B cell (primary cell): Measurements from ENCODE around the gene SPEG. TPM values are rescaled to one million over a fixed set of nuclear protein-coding genes. Genes with fewer than 3 reads are reported as not detected.

Experiments
- ATAC-seq: fragments of 200-7000 bp; cut with Tn5 transposase; one replicate; pipeline ENCODE4 v1.10.0; 2021; ENCODE audit warnings: low read depth, mild to moderate bottlenecking, moderate number of reproducible peaks, moderate library complexity
- CTCF ChIA-PET: fragments of 350-600 bp; sonication (Branson Sonifier 250); formaldehyde crosslinking; loops from one replicate; lab custom pipeline; 2021; ENCODE audit warnings: antibody characterized with exemption, inconsistent platforms; lab: Charles Lee
- POLR2A ChIA-PET: fragments of 350-600 bp; sonication (Branson Sonifier 250); formaldehyde crosslinking; loops from one replicate; lab custom pipeline; 2021; ENCODE audit warnings: antibody characterized with exemption; lab: Charles Lee
- DNase-seq: peaks from one replicate; pipeline ENCODE4 v3.0.0; 2013
- H2AFZ ChIP-seq: 2 replicates; pipeline ENCODE4 v1.6.1; 2012; ENCODE audit warnings: mild to moderate bottlenecking, low read depth, low read length; ENCODE audit not compliant: insufficient read depth, poor library complexity, severe bottlenecking
- H3K27ac ChIP-seq, 2 donors: 1 replicate in 1 of 2; 2 replicates in 1 of 2; pipeline ENCODE4 v1.5.1; 2012 to 2013; ENCODE audit warnings: low read length in 2 of 2, mild to moderate bottlenecking in 2 of 2, moderate library complexity in 1 of 2
- H3K27me3 ChIP-seq, 4 experiments: fragments of 200-600 bp in 1 of 4; sonication (generic) in 1 of 4; replicated peaks in 1 of 4; 1 replicate in 2 of 4; 2 replicates in 2 of 4; pipeline versions ENCODE4 v1.6.1 to v1.7.0; 2013 to 2016; ENCODE audit warnings: low read length in 3 of 4, mild to moderate bottlenecking in 2 of 4, mixed read lengths in 1 of 4, moderate library complexity in 1 of 4; ENCODE audit not compliant: insufficient read depth in 4 of 4, control insufficient read depth in 3 of 4; ENCODE audit errors: control extremely low read depth in 1 of 4
- H3K36me3 ChIP-seq, 2 experiments: replicated peaks in 1 of 2; 1 replicate in 1 of 2; 2 replicates in 1 of 2; pipeline versions ENCODE4 v1.6.1 to v1.7.1; 2013; ENCODE audit warnings: low read length in 1 of 2; ENCODE audit not compliant: insufficient read depth in 2 of 2, control insufficient read depth in 1 of 2; ENCODE audit errors: control extremely low read depth in 1 of 2, extremely low read depth in 1 of 2
- H3K4me1 ChIP-seq, 2 donors: fragments of 200-600 bp in 1 of 2; sonication (generic) in 1 of 2; 1 replicate in 1 of 2; 2 replicates in 1 of 2; pipeline versions ENCODE4 v1.5.1 to v1.6.1; 2013 to 2017; ENCODE audit warnings: low read length in 2 of 2; ENCODE audit not compliant: control insufficient read depth in 2 of 2, insufficient read depth in 2 of 2
- H3K4me2 ChIP-seq: replicated peaks from 2 replicates; pipeline ENCODE3; 2012; ENCODE audit warnings: mild to moderate bottlenecking, low read depth, low read length; ENCODE audit not compliant: poor library complexity, severe bottlenecking
- H3K4me3 ChIP-seq, 5 experiments: fragments of 200-600 bp in 1 of 5; sonication (generic) in 1 of 5; 1 replicate in 3 of 5; 2 replicates in 2 of 5; pipeline versions ENCODE4 v1.5.1 to v1.7.0; 2011 to 2016; ENCODE audit warnings: low read length in 4 of 5, mild to moderate bottlenecking in 4 of 5, low read depth in 2 of 5, control low read depth in 1 of 5, moderate library complexity in 1 of 5; ENCODE audit not compliant: insufficient read depth in 1 of 5; ENCODE audit errors: control extremely low read depth in 1 of 5, extremely low read depth in 1 of 5
- H3K79me2 ChIP-seq: fragments of 200-600 bp; sonication (generic); one replicate; pipeline ENCODE4 v1.6.0; 2016; ENCODE audit warnings: low read length; ENCODE audit not compliant: control insufficient read depth, insufficient read depth
- H3K9ac ChIP-seq: fragments of 200-600 bp; sonication (generic); 2 replicates; pipeline ENCODE4 v1.6.1; 2017; ENCODE audit warnings: mild to moderate bottlenecking, low read length, moderate library complexity
- H3K9me3 ChIP-seq, 3 donors: one replicate each; pipeline versions ENCODE4 v1.6.1 to v1.7.1; 2013; ENCODE audit warnings: low read length in 2 of 3; ENCODE audit not compliant: control insufficient read depth in 2 of 3, insufficient read depth in 1 of 3; ENCODE audit errors: control extremely low read depth in 1 of 3
- H4K20me1 ChIP-seq: 2 replicates; pipeline ENCODE4 v1.6.0; 2012; ENCODE audit warnings: mild to moderate bottlenecking, low read length; ENCODE audit not compliant: insufficient read depth, control insufficient read depth, poor library complexity, severe bottlenecking
- H3K27ac Mint-ChIP-seq: one replicate; pipeline ENCODE4 v1.8.0; 2021; ENCODE audit warnings: mixed read lengths
- H3K27me3 Mint-ChIP-seq: one replicate; pipeline ENCODE4 v1.8.0; 2021; ENCODE audit warnings: mixed read lengths
- H3K4me1 Mint-ChIP-seq: one replicate; pipeline ENCODE4 v1.8.0; 2021; ENCODE audit warnings: mixed read lengths
- H3K4me3 Mint-ChIP-seq: one replicate; pipeline ENCODE4 v1.8.0; 2021; ENCODE audit warnings: mixed read lengths
- H3K9me3 Mint-ChIP-seq: one replicate; pipeline ENCODE4 v1.8.0; 2022; ENCODE audit warnings: mixed read lengths; ENCODE audit not compliant: insufficient read depth
- EZH2 ChIP-seq: IDR thresholded peaks from 2 replicates; pipeline ENCODE4 v1.6.1; 2012; ENCODE audit warnings: borderline replicate concordance, low read depth, mild to moderate bottlenecking, moderate library complexity, low read length; ENCODE audit not compliant: insufficient read depth, poor library complexity, severe bottlenecking
- WGBS: methylation state at CpG from one replicate; pipeline ENCODE4 v1.1.5; 2013; ENCODE audit warnings: missing lambda C conversion rate; ENCODE audit not compliant: insufficient coverage; 5-methylcytosine and 5-hydroxymethylcytosine counted together
- intact Hi-C: fragments of 100-400 bp; cut with micrococcal nuclease; formaldehyde crosslinking; loops from one replicate; pipeline ENCODE4 v1.10.0; 2022
- polyA plus RNA-seq: library from polyadenylated mRNA; depleted of rRNA; stranded (reverse); fragments of >200 nt; gene quantifications from 2 replicates; pipeline ENCODE4 v1.2.3, GENCODE V29; 2012
- total RNA-seq, 2 donors: library from RNA; stranded (reverse); fragments of 120-200 nt in 1 of 2; gene quantifications; 1 replicate in 1 of 2; 2 replicates in 1 of 2; pipeline versions ENCODE4 v1.2.3 to v1.2.4, GENCODE V29; 2013 to 2022
- TF ChIP-seq, protein P1 (sequence below): fragments of 200-600 bp; IDR thresholded peaks from one replicate; pipeline ENCODE4 v1.8.0; 2022; ENCODE audit warnings: antibody characterized with exemption, mild to moderate bottlenecking

SPEG gene
- total and polyA plus RNA-seq, 2 donors (not counting 1 experiment from before 2014, with no cell fraction given): 0.03 to 0.74 TPM

- Mint-ChIP-seq H3K27ac (no peak overlapping the region), H3K9me3 (no peaks in the 10 kb centered on the region), H3K27me3 (peaks cover 54% of the 10 kb centered on the region), H3K4me3 (no peak overlapping the region), H3K4me1 (peaks cover 10% of the 10 kb centered on the region)
- no peaks in the 10 kb centered on the region for H4K20me1 ChIP-seq
- intact Hi-C loops: no loop called here
- no peak overlapping the region for H2AFZ ChIP-seq
- CTCF ChIA-PET: interaction anchor here (0.8 kb wide), 1 partner anchor 41 kb away, joined by 4 read pairs; no protein-coding TSS in a partner anchor
- H3K4me3 ChIP-seq: no peak overlapping the region
- H3K27me3 ChIP-seq: peaks cover 0 to 61% (median 25%) of the 10 kb centered on the region in 4 experiments
- no peak for DNase-seq
- H3K27ac ChIP-seq: no peak overlapping the region
- 89% methylated on average over 10 of the region's 14 CpGs for WGBS
- no peak for ATAC-seq
- no peak overlapping the region for H3K4me2 ChIP-seq
- POLR2A ChIA-PET: no interaction called here
- peaks cover 4 to 13% of the 10 kb centered on the region in 2 donors for H3K4me1 ChIP-seq
- no peak overlapping the region for H3K9ac ChIP-seq
- H3K36me3 ChIP-seq: no peaks in the 10 kb centered on the region
- TF ChIP-seq, protein P1, sequence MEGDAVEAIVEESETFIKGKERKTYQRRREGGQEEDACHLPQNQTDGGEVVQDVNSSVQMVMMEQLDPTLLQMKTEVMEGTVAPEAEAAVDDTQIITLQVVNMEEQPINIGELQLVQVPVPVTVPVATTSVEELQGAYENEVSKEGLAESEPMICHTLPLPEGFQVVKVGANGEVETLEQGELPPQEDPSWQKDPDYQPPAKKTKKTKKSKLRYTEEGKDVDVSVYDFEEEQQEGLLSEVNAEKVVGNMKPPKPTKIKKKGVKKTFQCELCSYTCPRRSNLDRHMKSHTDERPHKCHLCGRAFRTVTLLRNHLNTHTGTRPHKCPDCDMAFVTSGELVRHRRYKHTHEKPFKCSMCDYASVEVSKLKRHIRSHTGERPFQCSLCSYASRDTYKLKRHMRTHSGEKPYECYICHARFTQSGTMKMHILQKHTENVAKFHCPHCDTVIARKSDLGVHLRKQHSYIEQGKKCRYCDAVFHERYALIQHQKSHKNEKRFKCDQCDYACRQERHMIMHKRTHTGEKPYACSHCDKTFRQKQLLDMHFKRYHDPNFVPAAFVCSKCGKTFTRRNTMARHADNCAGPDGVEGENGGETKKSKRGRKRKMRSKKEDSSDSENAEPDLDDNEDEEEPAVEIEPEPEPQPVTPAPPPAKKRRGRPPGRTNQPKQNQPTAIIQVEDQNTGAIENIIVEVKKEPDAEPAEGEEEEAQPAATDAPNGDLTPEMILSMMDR: no peak
- no peak for TF ChIP-seq EZH2
- H3K9me3 ChIP-seq: peaks cover 0 to 3% (median 0%) of the 10 kb centered on the region in 3 donors
- no peaks in the 10 kb centered on the region for H3K79me2 ChIP-seq
Measured at GRCh38 chr2:219488844-219489194, 54.2 kb downstream of the SPEG start.

- 68% methylated on average over 6 of the region's 9 CpGs for whole genome bisulfite sequencing
- Histone ChIP-seq H3K4me2 (no peak overlapping the region), H4K20me1 (no peaks in the 10 kb centered on the region), H2AFZ (no peak overlapping the region), H3K9ac (no peak overlapping the region), H3K9me3 (no peaks in the 10 kb centered on the region), H3K27ac (no peak overlapping the region), H3K4me3 (no peak overlapping the region), H3K4me1 (peaks cover 0 to 8% of the 10 kb centered on the region in 2 donors), H3K36me3 (no peaks in the 10 kb centered on the region), H3K27me3 (peaks cover 0 to 59% (median 22%) of the 10 kb centered on the region in 4 experiments), H3K79me2 (no peaks in the 10 kb centered on the region)
- POLR2A ChIA-PET: no interaction called here
- intact Hi-C loops: no loop called here
- no peak for ATAC-seq
- H3K4me3 Mint-ChIP-seq: no peak overlapping the region
- no peaks in the 10 kb centered on the region for H3K9me3 Mint-ChIP-seq
- peaks cover 51% of the 10 kb centered on the region for H3K27me3 Mint-ChIP-seq
- H3K4me1 Mint-ChIP-seq: peaks cover 5% of the 10 kb centered on the region
- no peak for TF ChIP-seq EZH2
- TF ChIP-seq, protein P1: no peak
- CTCF ChIA-PET: no interaction called here
- no peak for DNase-seq
- no peak overlapping the region for H3K27ac Mint-ChIP-seq
Measured at GRCh38 chr2:219489315-219489714, 54.7 kb downstream of the SPEG start.
